GM23338 (cell line): ENCODE measurements around the gene DRD4.

Source experiments
- CREB1 ChIP-seq: fragments of 250-450 bp; sonication (Bioruptor Pico); IDR thresholded peaks from 2 replicates; pipeline ENCODE4 v1.5.0; 2020; ENCODE audit warnings: low read depth, mild to moderate bottlenecking, moderate library complexity
- CTCF ChIP-seq, 2 experiments: fragments of 200-600 bp in 1 of 2; sonication (generic) in 1 of 2; conservative IDR thresholded peaks; 2 replicates each; pipeline versions ENCODE4 v1.5.1 to v1.6.1; 2016 to 2017; ENCODE audit warnings: antibody characterized with exemption in 2 of 2, low read depth in 2 of 2, mild to moderate bottlenecking in 2 of 2, moderate library complexity in 1 of 2
- EZH2 ChIP-seq: fragments of 200-600 bp; sonication (generic); IDR thresholded peaks from one replicate; pipeline ENCODE4 v1.8.0; 2017; ENCODE audit warnings: antibody characterized with exemption, mild to moderate bottlenecking, low read depth; ENCODE audit not compliant: unreplicated experiment
- EZH2phosphoT487 ChIP-seq: fragments of 200-600 bp; sonication (generic); IDR thresholded peaks from one replicate; pipeline ENCODE4 v1.8.1; 2018; ENCODE audit warnings: antibody characterized with exemption; ENCODE audit not compliant: unreplicated experiment
- JUNB ChIP-seq: IDR thresholded peaks from one replicate; pipeline ENCODE4 v1.6.1; 2016; ENCODE audit warnings: antibody characterized with exemption; ENCODE audit not compliant: unreplicated experiment
- POLR2AphosphoS5 ChIP-seq: IDR thresholded peaks from 2 replicates; pipeline ENCODE4 v1.6.1; 2016; ENCODE audit warnings: antibody characterized with exemption, low read depth
- STAT1 ChIP-seq: IDR thresholded peaks from one replicate; pipeline ENCODE4 v1.6.1; 2016; ENCODE audit warnings: antibody characterized with exemption; ENCODE audit not compliant: unreplicated experiment
- ZNF114 ChIP-seq: fragments of 250-450 bp; sonication (Bioruptor Pico); IDR thresholded peaks from 2 replicates; pipeline ENCODE4 v1.5.0; 2020; ENCODE audit warnings: mild to moderate bottlenecking, moderate library complexity

GRCh38 chr11:660681-661444 lies 23.8 kb downstream of the DRD4 start:
- TF ChIP-seq JUNB (no peak), CTCF (conservative IDR thresholded peaks at IDR 0.05; ENCODE audit: low read depth in 2 of 2) (no peak), POLR2AphosphoS5 (no peak), EZH2 (no peak), EZH2phosphoT487 (no peak), CREB1 (CRISPR knock-in tag) (no peak), ZNF114 (CRISPR knock-in tag) (no peak), STAT1 (no peak)
